GM12892 (cell line): ENCODE data around the gene KCTD16.

Experiments
- DNase-seq: peaks from one replicate; pipeline ENCODE4 v3.0.0; 2011; ENCODE audit not compliant: insufficient read length
- FAIRE-seq: peaks from 2 replicates; lab custom pipeline; 2011; peaks lifted over from hg19 to GRCh38; lab: Jason Lieb, UNC
- POLR2A ChIP-seq: IDR thresholded peaks from 2 replicates; pipeline ENCODE4 v1.6.1; 2011; ENCODE audit warnings: low read depth, low read length, control low read depth
- POLR2AphosphoS5 ChIP-seq: IDR thresholded peaks from 2 replicates; pipeline ENCODE4 v1.6.1; 2011; ENCODE audit warnings: low read depth, low read length, control low read depth
- TAF1 ChIP-seq: IDR thresholded peaks from 2 replicates; pipeline ENCODE4 v1.6.1; 2011; ENCODE audit warnings: low read depth, mild to moderate bottlenecking, control low read depth, low read length, borderline replicate concordance

Gene KCTD16

GRCh38 chr5:144198386-144198785, 27.7 kb downstream of the KCTD16 start:
- FAIRE-seq (no peak), DNase-seq (no peak)
- TF ChIP-seq TAF1 (no peak), POLR2AphosphoS5 (no peak), POLR2A (no peak)

DNA sequence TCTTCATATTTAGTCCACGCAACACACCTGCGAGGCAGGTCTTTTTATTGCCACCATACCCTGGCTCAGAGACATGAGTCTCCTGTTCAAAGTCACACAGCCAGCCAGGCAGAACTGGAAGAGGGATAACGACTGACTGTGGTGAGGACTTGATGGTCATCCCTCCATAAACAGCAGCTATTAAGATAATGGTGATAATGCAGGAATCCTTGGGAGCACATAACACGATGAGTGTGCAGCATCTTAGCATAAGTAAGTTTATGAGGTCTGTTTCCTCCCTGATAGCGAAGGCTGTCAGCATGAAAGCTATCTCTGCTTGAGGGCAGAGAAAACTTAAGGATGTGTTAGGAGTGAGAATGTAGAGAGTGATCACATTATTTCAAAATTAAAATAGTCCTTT, 30.9 kb downstream of the KCTD16 start:
- TF ChIP-seq POLR2AphosphoS5 (no peak), TAF1 (no peak), POLR2A (no peak)
- FAIRE-seq, result no peak
- no peak for DNase-seq

DNA sequence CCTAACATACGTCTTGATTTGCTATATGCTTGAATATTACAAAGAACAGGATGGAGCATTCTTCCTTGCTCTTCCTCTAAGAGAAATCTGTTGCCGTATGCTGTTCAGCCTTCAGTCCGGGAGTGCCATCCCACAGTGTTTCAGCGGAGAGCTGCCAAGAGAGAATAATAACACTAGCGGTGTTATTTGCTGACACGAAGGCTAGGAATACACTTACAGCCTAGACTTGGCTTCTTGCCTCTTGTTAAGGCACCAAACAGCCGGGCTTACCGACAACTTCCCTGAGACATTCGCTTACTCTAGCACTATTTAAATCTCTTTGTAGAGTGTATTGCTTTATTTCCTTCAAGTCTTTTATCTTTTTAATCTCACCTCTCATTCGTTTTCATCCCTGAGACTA, 31.4 kb downstream of the KCTD16 start:
- no peak for TF ChIP-seq POLR2AphosphoS5
- no peak for TF ChIP-seq POLR2A
- no peak for TF ChIP-seq TAF1

DNA sequence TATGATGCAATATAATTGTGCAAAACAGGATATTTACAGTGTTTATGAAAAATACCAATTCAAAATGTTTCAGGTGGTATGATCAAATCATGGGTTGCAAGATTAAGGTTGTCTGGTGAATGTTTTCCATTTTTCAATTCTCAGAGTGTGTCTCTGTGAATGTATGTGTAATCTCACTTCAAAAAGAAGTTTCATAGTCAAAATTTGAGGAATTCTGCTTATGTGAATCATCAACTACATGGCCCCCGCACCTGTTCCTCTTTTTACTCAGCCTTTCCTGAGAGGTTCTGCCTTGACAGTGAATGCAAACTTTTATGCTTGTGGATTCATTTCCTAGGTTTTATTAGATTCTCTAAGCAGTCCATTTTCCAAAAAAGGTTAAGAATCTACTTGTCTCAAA, 32.1 kb downstream of the KCTD16 start:
- TF ChIP-seq TAF1 (no peak), POLR2AphosphoS5 (no peak), POLR2A (no peak)
- FAIRE-seq (no peak), DNase-seq (no peak)

More for the DNA sequence above, 31.4 kb downstream of the KCTD16 start:
- DNase-seq (no peak), FAIRE-seq (no peak)

- DNase-seq, result no peak
- no peak for TF ChIP-seq POLR2AphosphoS5
- FAIRE-seq, result peak; percentile 83
Observed at GRCh38 chr5:144203750-144204596, 33.3 kb downstream of the KCTD16 start.

DNA sequence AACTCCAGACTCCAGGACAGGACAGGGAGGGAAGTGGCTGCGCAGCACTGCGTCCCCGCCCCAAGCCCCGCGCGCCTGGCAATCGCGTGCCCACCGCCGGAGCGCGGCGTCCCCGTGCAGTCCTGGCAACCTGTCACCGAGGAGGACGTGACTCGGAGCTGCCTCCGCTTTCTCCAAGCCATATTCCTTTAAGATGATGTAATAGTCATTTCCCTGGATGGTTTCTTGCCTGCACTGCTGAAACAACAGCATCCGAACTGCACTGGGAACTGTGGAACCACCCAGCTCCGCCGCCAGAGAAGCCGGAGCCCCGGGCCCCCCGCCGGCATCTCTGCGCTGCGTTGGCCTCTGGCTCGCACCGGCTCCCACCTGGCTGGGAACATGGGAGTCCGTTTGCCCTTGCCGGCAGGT, 34.5 kb downstream of the KCTD16 start:
- TF ChIP-seq POLR2AphosphoS5 (no peak), TAF1 (no peak), POLR2A (no peak)
- DNase-seq, result no peak
- FAIRE-seq, result no peak

DNA sequence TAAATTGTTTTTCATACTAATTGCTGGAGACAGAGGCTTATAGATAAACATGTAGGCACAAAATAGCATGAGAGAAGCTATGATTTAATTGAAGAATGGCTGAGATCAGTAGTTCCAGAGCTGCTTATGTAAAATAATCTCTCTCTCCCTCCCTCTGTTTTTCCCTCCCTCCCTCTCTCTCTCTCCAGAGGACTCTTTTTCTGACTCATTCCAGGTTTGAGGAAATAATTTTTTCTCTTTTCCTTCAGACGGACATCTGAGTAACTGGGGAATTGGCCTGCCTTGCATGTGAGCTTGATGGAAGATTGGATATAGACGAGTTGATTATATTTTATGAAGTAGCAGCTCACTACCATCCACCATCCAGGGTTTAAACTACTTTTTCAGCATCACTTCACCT, 35.5 kb downstream of the KCTD16 start:
- DNase-seq (no peak), FAIRE-seq (no peak)
- TF ChIP-seq POLR2AphosphoS5 (no peak), TAF1 (no peak), POLR2A (no peak)

- FAIRE-seq (no peak), DNase-seq (no peak)
- TF ChIP-seq POLR2AphosphoS5, result no peak
- TF ChIP-seq POLR2A, result no peak
- no peak for TF ChIP-seq TAF1
Observed at GRCh38 chr5:144207875-144208444, 37.3 kb downstream of the KCTD16 start.

DNA sequence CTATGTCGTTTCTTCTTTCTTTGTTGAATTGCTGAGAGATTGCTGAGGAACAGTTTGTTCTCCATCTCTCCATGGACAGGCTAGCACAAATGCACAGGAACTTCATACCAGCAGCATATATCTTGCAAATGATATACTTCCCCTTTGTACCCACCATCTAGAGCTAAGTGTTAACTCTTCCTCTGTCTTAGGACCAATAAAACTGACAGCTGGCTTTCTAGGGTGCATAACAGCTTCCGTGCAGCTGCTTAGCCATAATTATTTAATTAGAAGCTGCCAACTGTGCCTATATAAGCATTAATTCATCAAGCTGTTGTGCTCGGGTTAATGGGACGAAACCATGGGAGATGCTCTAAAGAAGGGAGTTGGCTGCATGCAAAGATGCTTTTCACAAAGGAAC, 38.7 kb downstream of the KCTD16 start:
- DNase-seq, result no peak
- peak; percentile 9 for FAIRE-seq
- TF ChIP-seq POLR2A, result no peak
- no peak for TF ChIP-seq POLR2AphosphoS5
- no peak for TF ChIP-seq TAF1

GRCh38 chr5:144210655-144211054, 40.0 kb downstream of the KCTD16 start:
- DNase-seq, result no peak
- FAIRE-seq, result no peak
- TF ChIP-seq TAF1 (no peak), POLR2A (no peak), POLR2AphosphoS5 (no peak)

GRCh38 chr5:144219869-144220268, 49.2 kb downstream of the KCTD16 start:
- TF ChIP-seq POLR2A (no peak), POLR2AphosphoS5 (no peak), TAF1 (no peak)

More at GRCh38 chr5:144219869-144220268, 49.2 kb downstream of the KCTD16 start:
- DNase-seq, result no peak
- FAIRE-seq, result no peak
